OCI-M1 (cell line): Measurements from ENCODE around the gene EXOSC6.
"Not testable (repeated sequence)": the region's sequence is repeated elsewhere in the genome, so short reads cannot be mapped to it uniquely, and the experiment has no call there.

ENCODE experiments used
- DNase-seq: peaks from one replicate; lab custom pipeline; 2025; lab: John Stamatoyannopoulos, UW

EXOSC6 gene

GRCh38 chr16:70198230-70198629 is 53.5 kb downstream of the EXOSC6 start:
- not testable (repeated sequence) for DNase-seq

- not testable (repeated sequence) for DNase-seq
These were observed 54.1 kb downstream of the EXOSC6 start for GRCh38 chr16:70197611-70198010.
